H1 (cell line): ENCODE measurements around the gene FASN. TPM values are rescaled to one million over a fixed set of nuclear protein-coding genes. Genes with fewer than 3 reads are reported as not detected.

Experiments used
- ATF2 ChIP-seq: IDR thresholded peaks from 2 replicates; pipeline ENCODE4 v1.6.1; 2012; ENCODE audit warnings: low read length, inconsistent platforms
- BACH1 ChIP-seq: IDR thresholded peaks from 2 replicates; pipeline ENCODE4 v1.6.1; 2012; ENCODE audit warnings: low read length, improper control_type of control experiment
- CBX5 ChIP-seq: fragments of 300-800, 300-1000 bp; sonication (generic); IDR thresholded peaks from 2 replicates; pipeline ENCODE4 v1.7.1; 2016; ENCODE audit warnings: antibody characterized with exemption, low read length, low read depth
- CHD1 ChIP-seq: IDR thresholded peaks from 2 replicates; pipeline ENCODE4 v1.6.1; 2012; ENCODE audit warnings: low read depth, low read length, improper control_type of control experiment
- CREB1 ChIP-seq: IDR thresholded peaks from 2 replicates; pipeline ENCODE4 v1.6.1; 2012; ENCODE audit warnings: inconsistent platforms
- CTBP2 ChIP-seq: IDR thresholded peaks from 2 replicates; pipeline ENCODE4 v1.7.0; 2011; ENCODE audit warnings: borderline replicate concordance, mild to moderate bottlenecking, moderate library complexity, mixed read lengths, low read length; ENCODE audit not compliant: insufficient read depth, insufficient read length
- E2F6 ChIP-seq: IDR thresholded peaks from 2 replicates; pipeline ENCODE4 v1.6.1; 2012; ENCODE audit warnings: inconsistent platforms
- GTF2F1 ChIP-seq: IDR thresholded peaks from 2 replicates; pipeline ENCODE4 v1.6.1; 2012; ENCODE audit warnings: low read depth, low read length, improper control_type of control experiment, borderline replicate concordance
- HDAC2 ChIP-seq, 2 experiments: fragments of 300-600 bp in 1 of 2; sonication (generic) in 1 of 2; IDR thresholded peaks; 2 replicates each; pipeline ENCODE4 v1.6.1; 2011 to 2012; ENCODE audit warnings: low read depth in 2 of 2, low read length in 2 of 2, mild to moderate bottlenecking in 2 of 2, moderate library complexity in 2 of 2, borderline replicate concordance in 1 of 2, inconsistent platforms in 1 of 2
- HDAC6 ChIP-seq: IDR thresholded peaks from one replicate; pipeline ENCODE4 v1.7.1; 2012; ENCODE audit warnings: low read depth, mild to moderate bottlenecking, inconsistent platforms, low read length, moderate library complexity
- NANOG ChIP-seq: IDR thresholded peaks from 2 replicates; pipeline ENCODE4 v1.6.1; 2011; ENCODE audit warnings: low read length, low read depth, mild to moderate bottlenecking, inconsistent platforms; ENCODE audit not compliant: insufficient read depth, poor library complexity, severe bottlenecking
- PHF8 ChIP-seq: fragments of 200-600 bp; sonication (generic); conservative IDR thresholded peaks from 2 replicates; pipeline ENCODE4 v1.7.1; 2012; ENCODE audit warnings: low read depth, mild to moderate bottlenecking, inconsistent platforms, low read length, moderate library complexity
- POLR2AphosphoS5 ChIP-seq: IDR thresholded peaks from 2 replicates; pipeline ENCODE4 v1.6.1; 2011; ENCODE audit warnings: low read depth, low read length
- RXRA ChIP-seq: IDR thresholded peaks from 2 replicates; pipeline ENCODE4 v1.6.1; 2011; ENCODE audit warnings: low read depth, mild to moderate bottlenecking, low read length, moderate library complexity; ENCODE audit not compliant: insufficient read depth
- SP2 ChIP-seq: IDR thresholded peaks from 2 replicates; pipeline ENCODE4 v1.6.1; 2012; ENCODE audit warnings: mild to moderate bottlenecking, low read length, inconsistent platforms
- SP4 ChIP-seq: IDR thresholded peaks from 2 replicates; pipeline ENCODE4 v1.6.1; 2012; ENCODE audit warnings: low read length, inconsistent platforms
- SRF ChIP-seq: IDR thresholded peaks from 2 replicates; pipeline ENCODE4 v1.6.1; 2011; ENCODE audit warnings: mild to moderate bottlenecking, low read depth, low read length, moderate library complexity
- TAF7 ChIP-seq: optimal IDR thresholded peaks from 2 replicates; pipeline ENCODE3; 2011; ENCODE audit warnings: low read depth, mild to moderate bottlenecking, inconsistent platforms, low read length, moderate library complexity, borderline replicate concordance
- TBP ChIP-seq: IDR thresholded peaks from 2 replicates; pipeline ENCODE4 v1.6.1; 2011; ENCODE audit warnings: low read depth, low read length, improper control_type of control experiment
- YY1 ChIP-seq: IDR thresholded peaks from 2 replicates; pipeline ENCODE4 v1.6.1; 2011; ENCODE audit warnings: low read depth, mild to moderate bottlenecking, low read length
- polyA plus RNA-seq, 7 experiments: library from polyadenylated mRNA; depleted of rRNA in 3 of 7; stranded (reverse) in 5 of 7; unstranded in 2 of 7; fragments of >200 nt in 5 of 7; fragments of 200-250 nt in 2 of 7; gene quantifications; 1 replicate in 5 of 7; 2 replicates in 1 of 7; 4 replicates in 1 of 7; pipeline versions ENCODE4 v1.2.1 to v1.2.3, GENCODE V29; 2011 to 2013; ENCODE audit warnings: missing spikeins in 2 of 7, mixed read lengths in 2 of 7
- total RNA-seq: library from RNA; stranded (reverse); fragmentation: NEBNext Ultra II Directional; extraction: Animal tissue kit (Norgen Biotek cat#: 25700); gene quantifications from 2 replicates; pipeline ENCODE4 v1.2.1, GENCODE V29; 2021
- TF ChIP-seq, protein P1 (sequence below): IDR thresholded peaks from 2 replicates; pipeline ENCODE4 v1.6.1; 2012; ENCODE audit warnings: inconsistent platforms

Gene FASN
- total and polyA plus RNA-seq, 2 of the 8 experiments (the other 6 are each of a cell fraction or from before 2014, with no cell fraction given) = 143 to 561 TPM

DNA sequence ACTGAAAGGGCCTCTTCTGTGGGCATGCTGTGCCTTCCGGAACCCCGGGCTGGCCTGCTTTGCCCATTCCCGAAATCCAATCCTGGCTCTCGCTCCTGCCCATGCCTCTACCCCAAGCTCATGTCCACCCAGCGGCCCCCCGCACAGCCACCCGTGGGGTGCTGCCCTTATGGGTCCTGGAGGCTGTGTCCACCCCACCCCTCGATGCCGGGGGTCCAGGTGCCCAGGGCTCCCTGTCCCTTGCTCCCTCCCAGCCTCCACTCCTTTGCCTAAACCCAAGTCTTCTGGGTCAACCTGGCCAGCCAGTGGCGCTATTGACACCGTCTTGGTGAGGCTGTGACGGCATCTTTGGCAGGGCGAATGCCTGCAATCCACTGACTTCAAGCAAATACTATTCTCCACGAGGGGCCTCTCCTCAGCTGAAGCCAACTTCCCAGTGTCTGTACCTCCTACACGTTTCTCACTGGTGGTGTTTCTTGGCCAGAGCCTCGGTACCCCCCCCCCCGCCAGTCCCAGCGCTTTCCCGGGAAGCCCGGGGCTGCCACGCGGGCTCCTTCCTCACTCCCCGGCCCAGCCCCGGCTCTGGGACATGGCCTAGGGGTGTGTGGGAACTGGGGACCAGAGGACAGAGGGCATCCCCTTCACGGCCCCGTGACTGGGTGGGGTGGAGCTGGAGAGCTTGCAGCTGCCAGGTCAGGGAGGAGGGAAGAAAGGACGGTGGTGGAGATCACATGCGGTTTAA, 20.2 kb downstream of the FASN start (continued):
- no peak for TF ChIP-seq CBX5
- no peak for TF ChIP-seq RXRA
- TF ChIP-seq CTBP2 = peak; percentile 42
- no peak for TF ChIP-seq SP2
- 0 out of 2 replicates have a peak, but pooled peaks have one; percentile 22 for TF ChIP-seq POLR2AphosphoS5
- TF ChIP-seq ATF2 = no peak
- no peak for TF ChIP-seq TBP
- no peak for TF ChIP-seq E2F6
- no peak for TF ChIP-seq CREB1
- TF ChIP-seq BACH1 = no peak
- TF ChIP-seq HDAC2 (IDR thresholded peaks at IDR 0.05; ENCODE audit: borderline replicate concordance in 1 of 2, low read depth in 2 of 2, low read length in 2 of 2) = no peak
- TF ChIP-seq GTF2F1 = no peak
- TF ChIP-seq TAF7 = no peak
- TF ChIP-seq CHD1 = no peak
- TF ChIP-seq PHF8 = no peak
- TF ChIP-seq, protein P1, sequence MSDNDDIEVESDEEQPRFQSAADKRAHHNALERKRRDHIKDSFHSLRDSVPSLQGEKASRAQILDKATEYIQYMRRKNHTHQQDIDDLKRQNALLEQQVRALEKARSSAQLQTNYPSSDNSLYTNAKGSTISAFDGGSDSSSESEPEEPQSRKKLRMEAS = no peak
- TF ChIP-seq SP4 = no peak
- no peak for TF ChIP-seq YY1
- TF ChIP-seq NANOG = no peak
- TF ChIP-seq HDAC6 = no peak
- no peak for TF ChIP-seq SRF
